ENCODE measurements around the gene CCR1. TPM values are rescaled to one million over a fixed set of nuclear protein-coding genes. Genes with fewer than 3 reads are reported as not detected.

CCR1 gene
- total RNA-seq, 1 experiment from 2014 or later: not detected

DNA sequence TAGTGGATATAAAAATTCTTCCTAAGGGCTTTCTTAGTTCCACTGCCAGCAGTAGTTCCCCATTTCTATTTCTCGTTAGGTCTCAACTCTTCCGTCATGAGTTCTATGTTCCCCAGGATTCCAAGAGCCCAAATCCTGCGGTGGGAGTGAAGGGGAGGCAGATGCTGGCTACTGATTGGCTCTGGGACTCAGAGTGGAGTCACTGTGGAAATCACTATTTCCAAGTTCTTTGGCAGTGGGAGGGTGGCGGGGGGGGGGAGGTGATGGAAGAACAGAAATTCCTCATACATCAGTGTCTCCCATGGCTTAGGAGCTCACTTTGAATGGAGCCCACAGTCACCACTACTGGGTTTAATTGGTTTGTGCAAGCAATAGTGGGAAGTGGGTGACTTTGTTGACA, 5.6 kb downstream of the CCR1 start:
- Histone ChIP-seq H3K27me3 (replicated peaks; ENCODE audit: insufficient read depth, low read depth, low read length, poor library complexity) (no peaks in the 10 kb centered on the region), H3K9me3 (ENCODE audit: low read depth, low read length, poor library complexity, severe bottlenecking) (no peaks in the 10 kb centered on the region), H3K27ac (ENCODE audit: low read depth, low read length, poor library complexity, severe bottlenecking) (no peak overlapping the region), H3K4me1 (ENCODE audit: insufficient read depth, low read length, poor library complexity, severe bottlenecking) (no peaks in the 10 kb centered on the region), H3K4me3 (ENCODE audit: low read depth, low read length, poor library complexity, severe bottlenecking) (no peak overlapping the region), H3K36me3 (ENCODE audit: insufficient read depth, low read length, poor library complexity, severe bottlenecking) (no peaks in the 10 kb centered on the region)
- intact Hi-C loops (cut with micrococcal nuclease; ENCODE audit: unreplicated experiment): loop anchor here (10.0 kb wide), 1 partner anchor 1168 kb away; no protein-coding TSS in a partner anchor
- BruUV-seq (replicated peaks): no TSS peak
- no peak for DNase-seq (ENCODE audit: low spot score)
- no peak for TF ChIP-seq EZH2 (IDR thresholded peaks at IDR 0.05; ENCODE audit: borderline replicate concordance, low read depth, low read length, poor library complexity, severe bottlenecking)
- TF ChIP-seq, protein P1, sequence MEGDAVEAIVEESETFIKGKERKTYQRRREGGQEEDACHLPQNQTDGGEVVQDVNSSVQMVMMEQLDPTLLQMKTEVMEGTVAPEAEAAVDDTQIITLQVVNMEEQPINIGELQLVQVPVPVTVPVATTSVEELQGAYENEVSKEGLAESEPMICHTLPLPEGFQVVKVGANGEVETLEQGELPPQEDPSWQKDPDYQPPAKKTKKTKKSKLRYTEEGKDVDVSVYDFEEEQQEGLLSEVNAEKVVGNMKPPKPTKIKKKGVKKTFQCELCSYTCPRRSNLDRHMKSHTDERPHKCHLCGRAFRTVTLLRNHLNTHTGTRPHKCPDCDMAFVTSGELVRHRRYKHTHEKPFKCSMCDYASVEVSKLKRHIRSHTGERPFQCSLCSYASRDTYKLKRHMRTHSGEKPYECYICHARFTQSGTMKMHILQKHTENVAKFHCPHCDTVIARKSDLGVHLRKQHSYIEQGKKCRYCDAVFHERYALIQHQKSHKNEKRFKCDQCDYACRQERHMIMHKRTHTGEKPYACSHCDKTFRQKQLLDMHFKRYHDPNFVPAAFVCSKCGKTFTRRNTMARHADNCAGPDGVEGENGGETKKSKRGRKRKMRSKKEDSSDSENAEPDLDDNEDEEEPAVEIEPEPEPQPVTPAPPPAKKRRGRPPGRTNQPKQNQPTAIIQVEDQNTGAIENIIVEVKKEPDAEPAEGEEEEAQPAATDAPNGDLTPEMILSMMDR (conservative IDR thresholded peaks at IDR 0.05; ENCODE audit: low read depth, low read length): no peak
- ChIA-PET POLR2A (ENCODE audit: low non-redundant PET) (no interaction called here), CTCF (no interaction called here)

DNA sequence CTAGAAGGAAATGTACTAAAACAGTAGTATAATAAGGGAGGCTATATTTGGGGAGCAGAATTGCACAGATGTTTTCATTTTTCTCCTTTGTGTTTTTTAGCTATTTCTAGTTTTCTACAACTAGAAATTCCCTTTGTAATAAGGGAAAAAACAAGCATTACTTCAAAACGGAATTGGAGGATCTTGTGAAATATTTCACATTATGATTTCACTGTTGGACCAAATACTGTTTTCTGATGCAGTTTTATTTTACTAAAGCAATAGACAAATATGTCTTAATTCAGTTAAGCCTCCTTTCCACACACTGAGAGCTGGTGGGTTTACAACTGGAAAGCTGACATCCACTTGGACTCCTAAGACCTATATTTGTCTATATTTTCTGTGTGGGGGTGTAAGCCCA, 7.3 kb downstream of the CCR1 start:
- TF ChIP-seq, protein P1 (conservative IDR thresholded peaks at IDR 0.05; ENCODE audit: low read depth, low read length): no peak
- no peak for TF ChIP-seq EZH2 (IDR thresholded peaks at IDR 0.05; ENCODE audit: borderline replicate concordance, low read depth, low read length, poor library complexity, severe bottlenecking)
- H3K4me3 ChIP-seq (ENCODE audit: low read depth, low read length, poor library complexity, severe bottlenecking): no peak overlapping the region
- H3K27ac ChIP-seq (ENCODE audit: low read depth, low read length, poor library complexity, severe bottlenecking): no peak overlapping the region
- intact Hi-C loops (cut with micrococcal nuclease; ENCODE audit: unreplicated experiment): loop anchor here (10.0 kb wide), 1 partner anchor 1166 kb away; no protein-coding TSS in a partner anchor
- ChIA-PET POLR2A (ENCODE audit: low non-redundant PET) (no interaction called here), CTCF (no interaction called here)
- no TSS peak for BruUV-seq (replicated peaks)
- no peaks in the 10 kb centered on the region for H3K27me3 ChIP-seq (replicated peaks; ENCODE audit: insufficient read depth, low read depth, low read length, poor library complexity)
- no peaks in the 10 kb centered on the region for H3K4me1 ChIP-seq (ENCODE audit: insufficient read depth, low read length, poor library complexity, severe bottlenecking)
- no peaks in the 10 kb centered on the region for H3K36me3 ChIP-seq (ENCODE audit: insufficient read depth, low read length, poor library complexity, severe bottlenecking)
- DNase-seq (ENCODE audit: low spot score): no peak
- H3K9me3 ChIP-seq (ENCODE audit: low read depth, low read length, poor library complexity, severe bottlenecking): no peaks in the 10 kb centered on the region

DNA sequence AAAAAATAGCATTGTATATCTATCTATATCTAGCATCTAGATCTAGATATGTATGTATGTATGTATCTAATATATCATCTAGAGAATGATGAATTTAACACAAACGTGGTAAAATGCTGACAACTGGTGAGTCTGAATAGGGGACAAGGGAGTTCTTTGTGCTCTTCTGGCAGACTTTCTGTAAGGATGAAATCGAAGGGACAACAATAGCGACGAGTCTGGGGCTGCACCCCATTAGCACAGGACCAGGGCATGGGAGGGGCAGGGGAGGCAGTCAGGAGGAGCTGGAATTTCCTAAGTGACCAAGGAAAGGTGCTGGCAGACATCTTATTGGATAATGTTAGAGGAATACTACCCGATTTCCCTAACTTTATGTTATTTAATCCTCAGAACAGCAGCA, 7.9 kb downstream of the CCR1 start:
- H3K36me3 ChIP-seq (ENCODE audit: insufficient read depth, low read length, poor library complexity, severe bottlenecking): no peaks in the 10 kb centered on the region
- no peaks in the 10 kb centered on the region for H3K4me1 ChIP-seq (ENCODE audit: insufficient read depth, low read length, poor library complexity, severe bottlenecking)
- intact Hi-C loops (cut with micrococcal nuclease; ENCODE audit: unreplicated experiment): loop anchor here (10.0 kb wide), 1 partner anchor 1165 kb away; no protein-coding TSS in a partner anchor
- no peaks in the 10 kb centered on the region for H3K27me3 ChIP-seq (replicated peaks; ENCODE audit: insufficient read depth, low read depth, low read length, poor library complexity)
- ChIA-PET CTCF (no interaction called here), POLR2A (ENCODE audit: low non-redundant PET) (no interaction called here)
- H3K9me3 ChIP-seq (ENCODE audit: low read depth, low read length, poor library complexity, severe bottlenecking): no peaks in the 10 kb centered on the region
- no peak for TF ChIP-seq EZH2 (IDR thresholded peaks at IDR 0.05; ENCODE audit: borderline replicate concordance, low read depth, low read length, poor library complexity, severe bottlenecking)
- TF ChIP-seq, protein P1 (conservative IDR thresholded peaks at IDR 0.05; ENCODE audit: low read depth, low read length): no peak
- no peak overlapping the region for H3K4me3 ChIP-seq (ENCODE audit: low read depth, low read length, poor library complexity, severe bottlenecking)
- no peak overlapping the region for H3K27ac ChIP-seq (ENCODE audit: low read depth, low read length, poor library complexity, severe bottlenecking)
- no TSS peak for BruUV-seq (replicated peaks)
- no peak for DNase-seq (ENCODE audit: low spot score)
